Progenitor cell of endocrine pancreas (in vitro differentiated cells): ENCODE results near the gene ARHGAP27. TPM values are rescaled to one million over a fixed set of nuclear protein-coding genes. Genes with fewer than 3 reads are reported as not detected.

Source experiments
- DNase-seq: peaks from one replicate; pipeline ENCODE4 v3.0.0; 2021; ENCODE audit warnings: low spot score; ENCODE audit not compliant: unreplicated experiment
- H3K27ac Mint-ChIP-seq: 2 replicates; pipeline ENCODE4 v1.8.0; 2021; ENCODE audit warnings: mild to moderate bottlenecking, moderate library complexity, mixed read lengths
- H3K27me3 Mint-ChIP-seq: 2 replicates; pipeline ENCODE4 v1.8.0; 2021; ENCODE audit warnings: mixed read lengths
- H3K36me3 Mint-ChIP-seq: 2 replicates; pipeline ENCODE4 v1.8.0; 2022; ENCODE audit warnings: mixed read lengths; ENCODE audit not compliant: insufficient read depth
- H3K4me1 Mint-ChIP-seq: 2 replicates; pipeline ENCODE4 v1.8.0; 2021; ENCODE audit warnings: low read depth, mixed read lengths
- H3K4me3 Mint-ChIP-seq: 2 replicates; pipeline ENCODE4 v1.8.0; 2021; ENCODE audit warnings: low read depth, mild to moderate bottlenecking, moderate library complexity, mixed read lengths
- H3K9me3 Mint-ChIP-seq: 2 replicates; pipeline ENCODE4 v1.8.0; 2021; ENCODE audit warnings: low read depth, mixed read lengths
- total RNA-seq: library from RNA; stranded (reverse); gene quantifications from 2 replicates; pipeline ENCODE4 v1.2.1, GENCODE V29; 2021
- TF ChIP-seq, protein P1 (sequence below): fragments of 200-600 bp; sonication (generic); IDR thresholded peaks from one replicate; pipeline ENCODE4 v1.5.0; 2021; ENCODE audit warnings: antibody characterized with exemption, mild to moderate bottlenecking; ENCODE audit not compliant: unreplicated experiment

ARHGAP27 gene
- total RNA-seq, 1 donor from 2014 or later: 7.6 TPM

DNA sequence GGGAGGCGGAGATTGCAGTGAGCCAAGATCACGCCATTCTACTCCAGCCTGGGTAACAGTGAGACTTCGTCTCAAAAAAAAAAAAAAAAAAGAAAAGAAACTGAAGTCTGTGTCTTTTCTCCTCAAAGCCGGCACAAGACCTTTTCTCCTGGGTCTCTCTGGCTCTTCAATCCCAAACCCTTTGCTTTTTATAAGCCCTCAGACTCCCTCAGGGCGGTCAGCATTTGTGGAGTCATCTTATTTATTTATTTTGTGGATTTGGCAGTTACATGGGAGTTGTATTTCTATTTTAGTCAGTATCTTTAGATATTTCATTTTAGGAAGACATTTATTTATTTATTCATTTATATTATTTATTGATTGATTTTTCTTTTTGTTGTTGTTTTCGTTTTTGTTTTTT is 58.2 kb downstream of the ARHGAP27 start:
- no peak overlapping the region for H3K4me3 Mint-ChIP-seq
- H3K27ac Mint-ChIP-seq: no peak overlapping the region
- no peak for DNase-seq
- H3K4me1 Mint-ChIP-seq: peaks cover 7% of the 10 kb centered on the region
- TF ChIP-seq, protein P1, sequence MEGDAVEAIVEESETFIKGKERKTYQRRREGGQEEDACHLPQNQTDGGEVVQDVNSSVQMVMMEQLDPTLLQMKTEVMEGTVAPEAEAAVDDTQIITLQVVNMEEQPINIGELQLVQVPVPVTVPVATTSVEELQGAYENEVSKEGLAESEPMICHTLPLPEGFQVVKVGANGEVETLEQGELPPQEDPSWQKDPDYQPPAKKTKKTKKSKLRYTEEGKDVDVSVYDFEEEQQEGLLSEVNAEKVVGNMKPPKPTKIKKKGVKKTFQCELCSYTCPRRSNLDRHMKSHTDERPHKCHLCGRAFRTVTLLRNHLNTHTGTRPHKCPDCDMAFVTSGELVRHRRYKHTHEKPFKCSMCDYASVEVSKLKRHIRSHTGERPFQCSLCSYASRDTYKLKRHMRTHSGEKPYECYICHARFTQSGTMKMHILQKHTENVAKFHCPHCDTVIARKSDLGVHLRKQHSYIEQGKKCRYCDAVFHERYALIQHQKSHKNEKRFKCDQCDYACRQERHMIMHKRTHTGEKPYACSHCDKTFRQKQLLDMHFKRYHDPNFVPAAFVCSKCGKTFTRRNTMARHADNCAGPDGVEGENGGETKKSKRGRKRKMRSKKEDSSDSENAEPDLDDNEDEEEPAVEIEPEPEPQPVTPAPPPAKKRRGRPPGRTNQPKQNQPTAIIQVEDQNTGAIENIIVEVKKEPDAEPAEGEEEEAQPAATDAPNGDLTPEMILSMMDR: no peak
- H3K27me3 Mint-ChIP-seq: peaks cover 31% of the 10 kb centered on the region
- H3K36me3 Mint-ChIP-seq: no peaks in the 10 kb centered on the region
- no peaks in the 10 kb centered on the region for H3K9me3 Mint-ChIP-seq

DNA sequence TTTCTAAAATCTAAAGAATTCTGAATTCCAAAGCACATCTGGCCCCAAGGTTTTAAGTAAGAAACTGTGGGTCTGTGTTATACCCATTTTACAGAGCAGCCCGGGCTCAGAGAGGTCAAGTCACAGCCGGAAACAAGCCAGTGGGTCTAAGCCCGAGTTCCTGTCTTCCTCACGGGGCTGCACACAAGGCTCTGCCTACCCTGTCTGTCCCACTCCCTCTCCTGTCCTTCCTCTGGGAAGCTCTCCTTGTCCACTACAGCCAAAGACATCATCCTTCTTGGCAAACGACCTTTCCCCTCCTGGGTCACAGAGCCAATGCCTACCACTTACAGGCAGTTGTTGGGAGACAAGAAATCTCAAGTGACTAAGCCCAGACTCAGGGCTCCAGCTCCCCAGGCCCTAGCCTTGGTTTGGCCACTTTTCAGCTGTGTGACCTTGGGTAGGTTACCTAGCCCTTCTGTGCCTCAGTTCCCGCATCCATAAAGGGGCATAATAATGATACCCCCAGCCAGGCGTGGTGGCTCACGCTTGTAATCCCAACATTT is 60.3 kb downstream of the ARHGAP27 start:
- Mint-ChIP-seq H3K9me3 (no peaks in the 10 kb centered on the region), H3K27me3 (peaks cover 15% of the 10 kb centered on the region), H3K36me3 (no peaks in the 10 kb centered on the region), H3K4me1 (peaks cover 7% of the 10 kb centered on the region), H3K4me3 (no peak overlapping the region), H3K27ac (peak overlapping the region; percentile 99)
- TF ChIP-seq, protein P1: no peak
- DNase-seq: no peak

DNA sequence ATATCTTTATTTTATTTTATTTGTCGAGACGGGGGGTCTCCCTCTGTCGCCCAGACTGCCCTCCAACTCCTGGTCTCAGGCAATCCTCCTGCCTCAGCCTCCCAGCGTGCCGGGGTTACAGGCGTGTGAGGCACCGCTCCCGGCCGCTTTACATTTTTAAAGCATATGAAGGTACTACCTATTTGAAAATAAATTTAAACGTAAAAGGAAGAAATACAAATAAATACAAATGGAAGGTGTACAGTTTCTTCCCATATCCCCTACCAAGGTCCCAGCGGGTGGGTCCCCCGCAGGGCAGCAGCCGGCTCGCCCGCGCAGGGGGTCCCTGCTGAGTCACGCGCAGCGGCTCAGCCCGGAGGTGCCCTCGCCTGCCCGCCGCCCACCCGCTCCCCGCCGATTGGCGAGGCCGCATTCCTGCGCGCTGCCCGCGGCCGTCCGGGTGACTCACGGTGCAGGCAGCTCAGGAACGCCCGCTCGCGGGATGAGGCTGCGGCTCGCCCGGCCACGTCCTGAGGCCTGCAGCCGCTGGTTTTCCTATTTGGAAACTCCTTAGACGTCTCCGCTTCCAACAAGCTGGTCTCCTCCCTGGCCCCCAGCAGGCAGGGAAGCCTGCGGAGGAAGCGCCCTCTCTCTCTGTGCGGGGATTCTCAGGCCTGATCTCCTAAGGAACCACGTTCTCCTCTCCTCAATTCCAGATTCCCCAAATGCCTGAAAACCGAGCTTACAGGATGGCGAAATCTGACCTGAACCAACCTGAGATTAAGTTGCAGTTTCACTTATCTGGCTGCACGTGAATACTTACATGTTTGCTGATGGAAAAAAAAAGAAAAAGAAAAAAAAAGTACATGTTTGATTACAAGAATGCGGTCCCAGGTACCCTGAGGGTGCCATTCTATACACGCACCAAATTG is 61.0 kb downstream of the ARHGAP27 start:
- H3K36me3 Mint-ChIP-seq: no peaks in the 10 kb centered on the region
- DNase-seq: peak; percentile 83
- H3K4me1 Mint-ChIP-seq: peaks cover 7% of the 10 kb centered on the region
- TF ChIP-seq, protein P1: no peak
- peak overlapping the region; percentile 99 for H3K27ac Mint-ChIP-seq
- peak overlapping the region; percentile 55 for H3K4me3 Mint-ChIP-seq
- peaks cover 15% of the 10 kb centered on the region for H3K27me3 Mint-ChIP-seq
- H3K9me3 Mint-ChIP-seq: no peaks in the 10 kb centered on the region

DNA sequence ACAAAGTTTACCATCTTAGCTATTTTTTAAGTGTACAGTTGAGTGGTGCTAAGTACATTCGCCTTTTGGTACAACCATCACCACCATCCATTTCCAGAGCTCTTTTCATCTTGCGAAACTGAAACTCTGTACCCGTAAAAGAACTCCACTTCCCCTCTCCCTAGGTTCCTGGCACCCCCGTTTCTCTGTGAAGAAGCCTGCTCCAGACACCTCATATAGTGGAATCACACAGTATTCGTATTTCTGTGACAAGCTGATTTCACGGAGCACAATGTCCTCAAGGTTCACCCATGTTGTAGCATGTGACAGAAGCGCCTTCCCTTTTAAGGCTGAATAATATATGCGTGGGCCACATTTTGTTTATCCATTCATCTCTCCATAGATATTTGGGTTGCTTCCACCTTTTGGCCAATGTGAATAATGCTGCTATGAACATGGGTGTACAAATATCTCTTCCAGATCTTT is 61.7 kb downstream of the ARHGAP27 start:
- H3K4me1 Mint-ChIP-seq: peaks cover 7% of the 10 kb centered on the region
- peak overlapping the region; percentile 95 for H3K27ac Mint-ChIP-seq
- peaks cover 16% of the 10 kb centered on the region for H3K27me3 Mint-ChIP-seq
- no peaks in the 10 kb centered on the region for H3K36me3 Mint-ChIP-seq
- no peak for DNase-seq
- no peak overlapping the region for H3K4me3 Mint-ChIP-seq
- TF ChIP-seq, protein P1: no peak
- H3K9me3 Mint-ChIP-seq: no peaks in the 10 kb centered on the region

DNA sequence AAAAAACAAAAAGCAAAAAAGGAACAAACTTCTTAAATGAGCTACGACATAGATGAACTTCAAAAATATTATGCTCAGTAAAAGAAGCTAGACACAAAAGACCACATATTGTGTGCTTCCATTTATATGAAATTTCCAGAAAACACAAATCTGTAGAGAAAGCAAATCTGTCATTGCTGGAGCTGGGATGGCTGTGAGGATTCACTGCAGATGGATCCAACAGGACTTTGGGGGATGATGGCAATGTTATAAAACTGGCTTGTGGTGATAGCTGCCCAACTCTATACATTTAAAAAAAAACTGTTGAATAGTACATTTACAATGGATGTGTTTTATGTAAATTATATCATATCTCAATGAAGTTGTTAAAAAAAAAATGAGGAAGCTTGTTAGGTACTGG is 63.2 kb downstream of the ARHGAP27 start:
- H3K27me3 Mint-ChIP-seq: peaks cover 25% of the 10 kb centered on the region
- no peak overlapping the region for H3K4me3 Mint-ChIP-seq
- no peak for DNase-seq
- TF ChIP-seq, protein P1: no peak
- H3K9me3 Mint-ChIP-seq: no peaks in the 10 kb centered on the region
- peaks cover 7% of the 10 kb centered on the region for H3K4me1 Mint-ChIP-seq
- H3K27ac Mint-ChIP-seq: no peak overlapping the region
- H3K36me3 Mint-ChIP-seq: no peaks in the 10 kb centered on the region
